ENCODE measurements around the gene TACR1.

DNA sequence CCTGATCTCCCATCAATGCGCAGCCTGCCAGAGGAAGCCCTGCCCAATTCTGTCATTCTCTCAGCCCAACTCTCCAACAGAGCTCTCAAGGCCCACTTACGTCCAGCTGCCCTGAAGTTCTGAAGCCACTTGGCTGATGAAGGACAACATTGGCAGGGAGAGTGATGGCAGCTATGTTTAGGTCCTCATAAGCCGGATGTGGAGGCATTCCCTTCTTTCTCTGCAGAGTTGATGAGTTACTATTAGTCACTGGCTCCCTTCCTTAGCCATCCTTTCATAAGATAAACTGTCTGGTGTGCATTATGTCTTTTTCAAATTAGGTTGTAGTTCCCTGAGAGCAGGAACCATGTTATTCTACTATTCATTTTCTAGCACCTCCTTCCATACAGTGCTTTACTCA, 22.5 kb upstream of the TACR1 start:
- TF ChIP-seq, protein P1, sequence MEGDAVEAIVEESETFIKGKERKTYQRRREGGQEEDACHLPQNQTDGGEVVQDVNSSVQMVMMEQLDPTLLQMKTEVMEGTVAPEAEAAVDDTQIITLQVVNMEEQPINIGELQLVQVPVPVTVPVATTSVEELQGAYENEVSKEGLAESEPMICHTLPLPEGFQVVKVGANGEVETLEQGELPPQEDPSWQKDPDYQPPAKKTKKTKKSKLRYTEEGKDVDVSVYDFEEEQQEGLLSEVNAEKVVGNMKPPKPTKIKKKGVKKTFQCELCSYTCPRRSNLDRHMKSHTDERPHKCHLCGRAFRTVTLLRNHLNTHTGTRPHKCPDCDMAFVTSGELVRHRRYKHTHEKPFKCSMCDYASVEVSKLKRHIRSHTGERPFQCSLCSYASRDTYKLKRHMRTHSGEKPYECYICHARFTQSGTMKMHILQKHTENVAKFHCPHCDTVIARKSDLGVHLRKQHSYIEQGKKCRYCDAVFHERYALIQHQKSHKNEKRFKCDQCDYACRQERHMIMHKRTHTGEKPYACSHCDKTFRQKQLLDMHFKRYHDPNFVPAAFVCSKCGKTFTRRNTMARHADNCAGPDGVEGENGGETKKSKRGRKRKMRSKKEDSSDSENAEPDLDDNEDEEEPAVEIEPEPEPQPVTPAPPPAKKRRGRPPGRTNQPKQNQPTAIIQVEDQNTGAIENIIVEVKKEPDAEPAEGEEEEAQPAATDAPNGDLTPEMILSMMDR (IDR thresholded peaks at IDR 0.05) = no peak
- TF ChIP-seq POLR2A (IDR thresholded peaks at IDR 0.05) (no peak), POLR2AphosphoS5 (IDR thresholded peaks at IDR 0.05) (no peak)
